Germinal center (tissue), 1 donor: ENCODE measurements around the gene KIFC1.

Source experiments
- DNase-seq: peaks from one replicate; pipeline ENCODE4 v3.0.0; 2012; ENCODE audit warnings: mixed read lengths, low spot score

Gene KIFC1

GRCh38 chr6:33425668-33426577 lies 34.3 kb downstream of the KIFC1 start:
- peak; percentile 76 for DNase-seq

- DNase-seq: peak; percentile 20
Observed at GRCh38 chr6:33426590-33427511, 35.2 kb downstream of the KIFC1 start.

GRCh38 chr6:33427585-33428223 lies 36.1 kb downstream of the KIFC1 start:
- peak; percentile 67 for DNase-seq

DNA sequence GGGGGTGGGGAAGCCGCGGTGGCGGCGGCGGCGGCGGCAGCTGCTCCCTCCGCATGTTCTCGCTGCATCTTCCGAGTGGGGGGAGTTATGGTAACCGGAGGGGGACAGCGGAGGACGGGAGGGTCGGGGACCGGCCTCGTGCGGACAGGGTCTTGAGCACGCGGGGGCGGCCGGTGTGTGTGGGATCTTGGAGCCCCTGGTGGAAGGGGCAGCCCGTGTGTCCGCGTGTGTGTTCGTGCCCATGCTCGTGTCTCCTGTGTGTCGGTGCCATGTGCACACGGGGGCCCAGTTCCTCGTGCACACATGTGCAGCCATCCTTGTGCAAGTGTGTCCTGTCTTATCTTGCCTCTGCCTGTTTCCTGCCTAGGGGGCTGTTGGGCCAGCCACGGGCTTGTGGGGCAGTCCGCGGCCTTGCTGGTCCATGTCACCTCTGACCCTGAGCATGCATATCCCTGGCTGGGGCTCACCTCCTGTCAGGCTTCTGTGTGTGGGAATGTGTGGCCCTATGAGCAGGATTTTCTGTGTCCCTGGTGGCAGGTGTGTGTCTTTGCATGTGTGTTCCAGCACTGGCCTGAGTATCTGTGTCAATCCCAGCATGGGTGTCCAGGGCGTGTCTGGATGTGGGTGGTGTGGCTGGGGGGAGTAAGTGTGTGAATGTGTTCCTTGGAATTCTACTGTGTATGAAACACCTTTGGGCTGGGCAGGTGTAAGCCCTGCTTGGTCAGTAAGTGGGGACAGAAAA lies 36.8 kb downstream of the KIFC1 start:
- peak; percentile 54 for DNase-seq

DNA sequence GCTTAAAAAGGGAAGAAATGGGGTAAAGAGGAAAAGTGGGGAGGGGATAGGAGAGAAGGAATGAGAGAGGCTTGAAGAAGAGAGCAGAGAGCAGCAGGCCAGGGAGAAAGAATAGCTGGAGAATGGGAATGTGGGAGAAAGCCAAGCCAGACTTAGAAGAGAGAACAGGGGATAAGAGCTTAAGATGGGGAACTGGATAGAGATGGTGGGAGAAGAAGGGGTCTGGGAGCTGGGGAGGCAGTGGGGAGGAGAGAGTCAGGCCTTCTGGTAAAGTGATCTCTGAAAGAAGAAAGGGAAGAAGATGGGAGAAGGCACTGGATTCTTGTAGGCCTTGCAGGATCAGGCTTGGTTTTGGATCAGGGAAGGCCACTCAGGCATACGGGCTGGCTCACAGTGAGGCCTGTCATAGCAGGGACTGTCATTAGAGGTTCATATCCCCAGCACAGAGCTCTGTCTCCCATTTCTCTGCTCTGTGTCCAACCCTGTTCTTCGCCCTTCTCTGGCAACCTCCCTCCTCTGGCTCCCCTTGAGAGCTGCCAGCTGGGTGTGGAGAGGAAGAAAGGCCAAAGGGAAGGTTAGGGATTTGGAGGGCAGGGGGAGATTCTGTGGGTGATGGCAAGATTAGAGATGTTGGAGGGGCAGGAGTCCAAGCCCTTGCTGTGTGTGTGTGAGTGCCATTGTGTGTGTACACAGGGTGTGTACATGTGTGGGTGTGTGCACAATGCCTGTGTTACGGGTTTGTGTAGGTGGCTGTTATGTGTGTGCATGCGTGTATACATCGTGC lies 37.5 kb downstream of the KIFC1 start:
- no peak for DNase-seq

DNA sequence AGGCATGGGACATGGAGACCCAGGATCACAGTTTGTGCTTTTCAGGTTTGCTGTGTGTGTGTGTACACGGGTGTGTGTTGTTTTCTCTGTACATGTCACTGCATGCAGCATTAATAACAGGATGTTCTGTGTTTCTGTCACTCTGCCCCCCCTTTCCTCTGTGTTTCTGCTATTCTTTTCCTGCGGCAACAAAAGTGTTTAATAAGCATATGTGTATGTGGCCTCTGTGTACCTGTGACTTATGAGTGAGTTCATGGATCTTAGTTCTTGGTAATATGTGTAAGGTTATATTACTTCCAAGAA lies 38.1 kb downstream of the KIFC1 start:
- DNase-seq: no peak

GRCh38 chr6:33430334-33430733 lies 38.7 kb downstream of the KIFC1 start:
- DNase-seq: no peak

DNA sequence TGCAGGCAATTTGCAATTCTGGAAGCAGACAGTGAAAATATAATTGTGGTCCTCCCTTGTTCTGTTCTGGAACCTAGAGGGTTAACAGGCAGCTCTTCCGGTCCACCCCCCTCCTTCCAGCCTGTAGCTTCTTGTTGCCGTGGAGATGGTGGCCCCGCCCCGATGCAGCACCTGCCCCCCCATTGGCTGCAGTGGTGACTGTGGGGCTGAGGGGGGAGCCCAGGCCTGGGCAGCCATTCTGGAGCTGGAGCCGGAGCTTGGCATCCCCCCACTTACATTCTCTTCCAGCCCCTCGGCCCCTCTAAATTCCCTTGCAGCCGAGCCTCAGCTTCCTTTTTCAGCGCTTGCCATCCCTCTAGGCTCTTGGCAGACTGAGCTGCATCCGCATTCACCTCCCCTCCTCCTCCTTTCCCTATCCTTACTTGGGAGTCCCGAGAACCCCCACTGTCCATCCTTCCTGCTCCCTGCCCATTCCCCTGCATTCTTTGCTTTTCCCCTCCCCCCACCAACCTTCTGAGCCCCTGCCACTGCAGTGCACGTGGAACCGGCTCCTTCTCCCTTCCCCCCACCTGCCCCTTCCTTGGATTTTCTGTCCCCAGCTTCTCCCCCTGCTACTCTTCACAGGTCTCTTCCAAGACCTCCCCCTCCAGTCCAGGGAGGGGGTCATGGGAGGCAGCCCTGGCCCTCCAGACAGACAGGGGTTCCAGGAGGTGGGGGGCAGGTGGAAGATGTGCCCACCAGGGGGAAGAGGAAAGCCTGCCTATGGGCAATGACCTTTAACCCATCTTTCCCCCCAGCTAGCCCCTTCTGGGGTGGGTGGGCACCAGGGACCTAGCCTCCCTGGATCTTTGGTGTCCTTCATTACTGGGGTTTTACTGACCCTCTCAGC lies 39.6 kb downstream of the KIFC1 start:
- DNase-seq: peak; percentile 90

DNA sequence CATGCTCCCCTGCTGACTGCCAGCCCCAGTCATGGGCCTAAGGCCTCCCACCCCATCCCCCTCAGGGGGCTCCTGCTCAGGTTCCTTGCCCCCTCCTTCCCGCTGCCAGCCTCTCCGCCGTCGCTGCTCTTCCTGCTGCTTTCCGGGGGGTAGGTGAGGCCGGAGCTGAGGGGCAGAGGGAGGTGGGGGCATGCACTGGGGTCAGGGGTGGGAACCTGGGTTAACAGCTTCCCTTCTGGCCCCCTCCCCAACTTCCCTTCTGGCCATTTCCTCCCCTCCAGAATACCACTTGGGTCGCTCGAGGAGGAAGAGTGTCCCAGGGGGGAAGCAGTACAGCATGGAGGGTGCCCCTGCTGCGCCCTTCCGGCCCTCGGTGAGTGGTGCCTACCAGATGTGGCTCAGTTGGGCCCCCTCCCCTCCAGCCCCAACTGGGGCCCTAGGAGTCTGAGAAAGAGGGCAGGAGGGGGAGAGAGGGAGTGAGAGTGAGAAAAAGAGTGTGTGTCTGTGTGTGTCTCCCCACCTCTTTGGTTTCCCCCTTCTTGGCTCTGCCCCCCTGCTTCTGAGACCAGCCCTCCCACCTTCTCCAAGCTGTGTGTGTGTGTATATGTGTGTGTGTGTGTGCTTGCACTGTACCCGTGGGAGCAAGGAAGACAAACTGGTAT lies 40.4 kb downstream of the KIFC1 start:
- DNase-seq: peak; percentile 47

DNA sequence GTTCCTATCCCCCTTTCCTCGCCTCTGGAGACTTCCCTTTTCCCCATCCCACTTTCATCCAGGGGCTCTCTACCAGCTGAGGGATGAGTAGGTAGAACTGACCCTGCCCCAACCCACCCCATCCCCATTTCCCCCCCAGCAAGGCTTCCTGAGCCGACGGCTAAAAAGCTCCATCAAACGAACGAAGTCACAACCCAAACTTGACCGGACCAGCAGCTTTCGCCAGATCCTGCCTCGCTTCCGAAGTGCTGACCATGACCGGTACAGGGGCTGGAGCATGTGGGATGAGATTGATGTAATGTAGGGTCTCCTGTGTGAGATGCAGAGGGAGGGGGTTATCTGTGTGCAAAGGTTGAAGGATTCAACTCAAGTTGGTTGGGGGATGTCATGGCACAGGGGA lies 40.9 kb downstream of the KIFC1 start:
- no peak for DNase-seq

DNA sequence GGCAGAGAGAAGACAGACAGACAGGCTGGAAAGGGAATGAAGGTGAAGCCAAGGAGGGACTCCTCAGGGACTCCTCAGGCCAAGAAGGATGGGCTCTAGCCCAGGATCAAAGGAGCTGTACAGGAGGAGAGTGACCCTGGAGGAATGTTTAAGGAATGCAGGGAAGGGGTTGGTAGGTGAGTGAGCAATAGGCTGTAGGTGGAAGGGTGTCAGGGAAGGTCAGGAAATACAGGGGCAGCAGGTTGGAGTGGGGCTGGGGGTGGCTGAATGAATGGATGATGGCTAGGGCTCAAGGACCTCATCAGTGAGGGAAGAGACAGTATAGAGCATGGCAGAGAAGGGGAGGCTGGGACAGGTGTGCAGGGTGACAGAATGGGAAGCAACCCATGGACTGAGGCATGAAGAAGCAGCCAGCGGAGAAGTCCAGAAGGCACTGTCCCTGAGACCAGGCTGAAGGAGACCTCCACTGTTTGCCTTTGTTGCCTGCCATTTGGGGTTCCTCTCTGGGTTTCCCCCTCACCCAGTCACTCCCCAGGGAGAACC lies 41.4 kb downstream of the KIFC1 start:
- no peak for DNase-seq

DNA sequence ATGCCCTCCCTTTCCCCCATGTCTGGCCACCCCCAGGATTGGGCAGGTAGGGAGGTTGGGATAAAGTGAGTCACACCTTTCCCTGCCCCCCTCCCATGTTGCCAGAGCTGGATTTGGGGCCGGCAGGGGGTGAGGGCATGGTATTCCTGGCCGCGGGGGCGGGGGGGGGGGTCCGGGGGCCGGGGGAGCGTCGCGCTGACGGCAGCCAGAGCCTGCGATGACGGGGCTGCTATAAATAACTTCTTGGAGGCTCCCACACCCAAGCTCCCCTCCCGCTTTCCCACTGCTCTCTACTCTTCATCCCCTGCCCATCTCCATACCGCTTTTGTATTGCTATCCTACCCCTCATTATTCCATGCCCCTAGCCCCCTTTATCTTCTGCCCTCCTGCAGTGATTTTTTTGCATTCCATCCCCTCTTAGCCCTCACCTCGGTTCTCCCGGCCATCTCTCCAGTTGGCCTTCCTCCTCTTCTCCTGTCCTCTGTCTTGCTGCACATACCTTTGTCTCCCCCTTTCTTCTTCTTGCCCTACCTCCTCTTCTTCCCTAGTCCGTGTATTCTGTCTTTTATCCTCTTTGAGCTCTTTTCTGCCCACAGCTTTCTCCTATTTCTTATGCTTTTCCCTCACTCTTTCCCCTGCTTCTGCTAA lies 42.0 kb downstream of the KIFC1 start:
- DNase-seq: no peak

DNA sequence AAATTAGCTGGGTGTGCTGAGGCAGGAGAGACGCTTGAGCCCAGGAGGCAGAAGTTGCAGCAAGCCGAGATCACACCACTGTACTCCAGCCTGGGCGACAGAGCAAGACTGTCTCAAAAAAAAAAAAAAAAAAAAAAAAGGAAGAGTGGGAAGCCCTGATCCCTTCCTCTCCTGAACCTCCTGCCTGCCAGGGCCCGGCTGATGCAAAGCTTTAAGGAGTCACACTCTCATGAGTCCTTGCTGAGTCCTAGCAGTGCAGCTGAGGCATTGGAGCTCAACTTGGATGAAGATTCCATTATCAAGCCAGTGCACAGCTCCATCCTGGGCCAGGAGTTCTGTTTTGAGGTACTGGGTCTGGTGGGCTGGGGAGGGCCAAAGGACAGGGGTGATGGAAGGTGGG lies 43.3 kb downstream of the KIFC1 start:
- no peak for DNase-seq

GRCh38 chr6:33437666-33438065 lies 46.0 kb downstream of the KIFC1 start:
- DNase-seq: no peak

DNA sequence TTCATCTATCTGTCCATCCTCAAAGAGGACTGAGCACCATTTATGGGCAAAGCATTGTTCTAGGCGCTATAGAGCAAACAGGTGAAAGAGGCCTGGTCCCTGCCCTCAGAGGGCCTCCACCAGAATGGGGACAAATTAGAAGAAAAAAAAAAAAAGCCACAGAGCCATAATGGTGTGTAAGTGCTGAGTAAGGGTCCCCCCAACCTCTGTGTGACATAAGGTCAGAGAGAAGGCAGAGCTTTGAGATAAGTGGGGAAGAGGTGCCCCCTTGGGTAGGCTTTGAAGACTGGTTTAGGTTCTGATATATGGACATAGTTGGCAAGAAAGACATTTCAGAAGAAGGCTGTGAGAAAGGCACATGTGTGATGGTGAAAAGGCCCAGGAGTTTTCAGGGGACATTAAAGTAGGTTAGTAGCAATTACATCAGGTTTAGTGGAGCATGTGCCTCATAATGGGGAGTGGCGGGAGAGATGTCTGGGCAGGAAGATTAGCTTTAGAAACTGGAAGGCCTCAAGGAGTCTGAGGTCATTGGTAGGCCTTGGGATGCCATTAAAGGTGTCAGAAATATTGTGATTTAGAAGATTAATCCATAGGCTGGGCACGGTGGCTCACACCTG lies 47.5 kb downstream of the KIFC1 start:
- DNase-seq: no peak

GRCh38 chr6:33439956-33440648 lies 48.5 kb downstream of the KIFC1 start:
- no peak for DNase-seq

DNA sequence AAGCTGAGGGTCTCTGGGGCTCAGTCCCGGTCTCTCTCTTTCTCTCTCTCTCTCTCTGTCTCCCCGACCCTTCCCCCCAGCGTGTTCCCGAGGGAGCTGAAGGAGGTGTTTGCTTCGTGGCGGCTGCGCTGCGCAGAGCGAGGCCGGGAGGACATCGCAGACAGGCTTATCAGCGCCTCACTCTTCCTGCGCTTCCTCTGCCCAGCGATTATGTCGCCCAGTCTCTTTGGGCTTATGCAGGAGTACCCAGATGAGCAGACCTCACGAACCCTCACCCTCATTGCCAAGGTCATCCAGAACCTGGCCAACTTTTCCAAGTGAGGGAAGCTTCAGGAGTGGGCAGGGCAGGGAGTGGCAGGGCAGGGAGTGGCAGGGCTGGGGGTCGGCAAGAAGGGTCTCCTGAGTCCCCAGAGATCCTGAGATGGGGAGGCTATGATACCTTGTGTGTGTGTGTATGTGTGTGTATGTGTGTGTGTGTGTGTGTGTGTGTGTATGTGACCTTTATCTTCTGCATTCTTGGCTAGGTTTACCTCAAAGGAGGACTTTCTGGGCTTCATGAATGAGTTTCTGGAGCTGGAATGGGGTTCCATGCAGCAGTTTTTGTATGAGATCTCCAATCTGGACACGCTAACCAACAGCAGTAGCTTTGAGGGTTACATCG lies 49.2 kb downstream of the KIFC1 start:
- DNase-seq: no peak
